CD14-positive monocyte (primary cell): ENCODE data around the gene ABHD12. TPM values are rescaled to one million over a fixed set of nuclear protein-coding genes. Genes with fewer than 3 reads are reported as not detected.

ENCODE experiments used
- DNase-seq, 3 donors: peaks; one replicate each; pipeline ENCODE4 v3.0.0-alpha.2; 2011 to 2022
- H2AFZ ChIP-seq: 2 replicates; pipeline ENCODE4 v1.6.0; 2012; ENCODE audit warnings: mild to moderate bottlenecking, low read depth, low read length, inconsistent platforms; ENCODE audit not compliant: insufficient read depth, poor library complexity, severe bottlenecking
- H3K27ac ChIP-seq, 2 donors: 1 replicate in 1 of 2; 2 replicates in 1 of 2; pipeline ENCODE4 v1.5.1; 2012 to 2013; ENCODE audit warnings: low read length in 2 of 2, control low read depth in 1 of 2, inconsistent platforms in 1 of 2, low read depth in 1 of 2, mild to moderate bottlenecking in 1 of 2
- H3K27me3 ChIP-seq, 2 donors: one replicate each; pipeline versions ENCODE4 v1.6.0 to v1.6.1; 2011 to 2013; ENCODE audit warnings: low read length in 2 of 2; ENCODE audit not compliant: control insufficient read depth in 2 of 2, insufficient read depth in 2 of 2
- H3K36me3 ChIP-seq, 2 donors: replicated peaks in 1 of 2; 1 replicate in 1 of 2; 2 replicates in 1 of 2; pipeline versions ENCODE4 v1.5.1 to v1.6.1; 2012 to 2013; ENCODE audit warnings: low read length in 2 of 2, control low read depth in 1 of 2, inconsistent platforms in 1 of 2, mild to moderate bottlenecking in 1 of 2; ENCODE audit not compliant: insufficient read depth in 2 of 2, control insufficient read depth in 1 of 2
- H3K4me1 ChIP-seq, 2 donors: 1 replicate in 1 of 2; 2 replicates in 1 of 2; pipeline versions ENCODE4 v1.5.1 to v1.6.1; 2012 to 2013; ENCODE audit warnings: low read length in 2 of 2, control low read depth in 1 of 2, inconsistent platforms in 1 of 2, mild to moderate bottlenecking in 1 of 2, moderate library complexity in 1 of 2; ENCODE audit not compliant: insufficient read depth in 2 of 2, control insufficient read depth in 1 of 2
- H3K4me2 ChIP-seq: replicated peaks from 2 replicates; pipeline ENCODE3; 2012; ENCODE audit warnings: low read length, moderate library complexity, mild to moderate bottlenecking; ENCODE audit not compliant: poor library complexity, severe bottlenecking; ENCODE audit errors: extremely low read depth
- H3K4me3 ChIP-seq, 3 experiments: fragments of 200-600 bp in 1 of 3; sonication (generic) in 1 of 3; replicated peaks in 1 of 3; 1 replicate in 2 of 3; 2 replicates in 1 of 3; pipeline ENCODE4 v1.5.1; 2011 to 2013; ENCODE audit warnings: low read length in 3 of 3, mild to moderate bottlenecking in 3 of 3, control low read depth in 2 of 3, low read depth in 2 of 3, inconsistent platforms in 1 of 3, moderate library complexity in 1 of 3
- H3K79me2 ChIP-seq: 2 replicates; pipeline ENCODE4 v1.6.0; 2012; ENCODE audit warnings: mild to moderate bottlenecking, control low read depth, inconsistent platforms, low read length, moderate library complexity; ENCODE audit not compliant: insufficient read depth
- H3K9ac ChIP-seq: 2 replicates; pipeline ENCODE4 v1.6.0; 2017; ENCODE audit warnings: low read length, mild to moderate bottlenecking; ENCODE audit not compliant: insufficient read depth, poor library complexity, severe bottlenecking
- H3K9me3 ChIP-seq, 2 donors: replicated peaks in 1 of 2; 1 replicate in 1 of 2; 2 replicates in 1 of 2; pipeline versions ENCODE4 v1.5.1 to v1.6.1; 2012 to 2013; ENCODE audit warnings: low read length in 2 of 2, control low read depth in 1 of 2; ENCODE audit not compliant: control insufficient read depth in 1 of 2, insufficient read depth in 1 of 2
- H4K20me1 ChIP-seq: 2 replicates; pipeline ENCODE4 v1.6.0; 2012; ENCODE audit warnings: mild to moderate bottlenecking, low read length, control low read depth, moderate library complexity; ENCODE audit not compliant: insufficient read depth
- H3K27ac Mint-ChIP-seq, 7 donors: one replicate each; pipeline ENCODE4 v1.8.0; 2020; ENCODE audit warnings: mild to moderate bottlenecking in 7 of 7, mixed read lengths in 7 of 7, moderate library complexity in 6 of 7, inconsistent platforms in 2 of 7
- H3K27me3 Mint-ChIP-seq, 3 donors: one replicate each; pipeline ENCODE4 v1.8.0; 2021 to 2022; ENCODE audit warnings: low read depth in 3 of 3, mild to moderate bottlenecking in 3 of 3, mixed read lengths in 3 of 3, moderate library complexity in 3 of 3, inconsistent platforms in 1 of 3
- H3K36me3 Mint-ChIP-seq, 2 donors: one replicate each; pipeline ENCODE4 v1.8.0; 2020; ENCODE audit warnings: mixed read lengths in 2 of 2, inconsistent platforms in 1 of 2, mild to moderate bottlenecking in 1 of 2
- H3K4me1 Mint-ChIP-seq: one replicate; pipeline ENCODE4 v1.8.0; 2020; ENCODE audit warnings: mild to moderate bottlenecking, mixed read lengths
- H3K4me3 Mint-ChIP-seq, 2 donors: one replicate each; pipeline ENCODE4 v1.8.0; 2020; ENCODE audit warnings: mild to moderate bottlenecking in 2 of 2, mixed read lengths in 2 of 2, moderate library complexity in 1 of 2
- H3K9me3 Mint-ChIP-seq, 7 donors: one replicate each; pipeline ENCODE4 v1.8.0; 2020 to 2022; ENCODE audit warnings: mixed read lengths in 7 of 7, mild to moderate bottlenecking in 6 of 7, moderate library complexity in 6 of 7, inconsistent platforms in 2 of 7
- CTCF ChIP-seq: fragments of 200-600 bp; IDR thresholded peaks from one replicate; pipeline ENCODE4 v1.8.0; 2022; ENCODE audit warnings: antibody characterized with exemption, mild to moderate bottlenecking
- WGBS: methylation state at CpG from one replicate; pipeline ENCODE4 v1.1.5; 2013; ENCODE audit warnings: missing lambda C conversion rate; ENCODE audit not compliant: insufficient coverage; 5-methylcytosine and 5-hydroxymethylcytosine counted together
- intact Hi-C, 2 donors: fragments of 100-400 bp; cut with micrococcal nuclease; formaldehyde crosslinking; loops; one replicate each; pipeline versions ENCODE4 v1.15.0 to v1.15.1; 2023
- polyA plus RNA-seq, 3 donors: library from polyadenylated mRNA; depleted of rRNA in 1 of 3; unstranded in 2 of 3; stranded (reverse) in 1 of 3; fragments of 300-500 nt in 2 of 3; fragments of >200 nt in 1 of 3; fragmentation: Illumina TruSeq in 2 of 3; gene quantifications; 1 replicate in 2 of 3; 2 replicates in 1 of 3; pipeline ENCODE4 v1.2.3, GENCODE V29; 2012 to 2021

Gene ABHD12
- polyA plus RNA-seq, 3 donors: 20.3 to 34.5 (median 32.1) TPM

GRCh38 chr20:25320035-25320800 is 70.4 kb downstream of the ABHD12 start:
- no peak overlapping the region for H2AFZ ChIP-seq
- peaks cover 0 to 27% of the 10 kb centered on the region in 2 donors for H3K36me3 ChIP-seq
- no peaks in the 10 kb centered on the region for H3K9me3 Mint-ChIP-seq
- no peak overlapping the region for H3K4me3 ChIP-seq
- WGBS: 77% methylated on average over 7 of the region's 13 CpGs
- peaks cover 58% of the 10 kb centered on the region for H3K4me1 Mint-ChIP-seq
- no peak overlapping the region for H3K9ac ChIP-seq
- H3K4me3 Mint-ChIP-seq: peak overlapping the region in 1 of 2 donors; percentile 16
- H3K4me2 ChIP-seq: no peak overlapping the region
- H3K27ac ChIP-seq: peak overlapping the region; percentile 93
- H3K27ac Mint-ChIP-seq: peak overlapping the region in 4 of 7 donors; percentile 70 to 89 (median 86)
- intact Hi-C loops: loop anchor here in 1 of 2 donors (5.0 kb wide), 1 partner anchor 67 kb away; no protein-coding TSS in a partner anchor
- no peak for DNase-seq
- H3K27me3 Mint-ChIP-seq: peaks cover 0 to 1% (median 0%) of the 10 kb centered on the region in 3 donors
- no peaks in the 10 kb centered on the region for H3K9me3 ChIP-seq
- TF ChIP-seq CTCF: no peak
- peaks cover 32% of the 10 kb centered on the region for H3K79me2 ChIP-seq
- peaks cover 50 to 62% of the 10 kb centered on the region in 2 donors for H3K4me1 ChIP-seq
- no peaks in the 10 kb centered on the region for H3K27me3 ChIP-seq
- H3K36me3 Mint-ChIP-seq: peaks cover 22 to 54% of the 10 kb centered on the region in 2 donors
- H4K20me1 ChIP-seq: no peaks in the 10 kb centered on the region

- H3K4me1 Mint-ChIP-seq: peaks cover 50% of the 10 kb centered on the region
- Histone ChIP-seq H3K4me1 (peaks cover 43 to 54% of the 10 kb centered on the region in 2 donors), H3K9me3 (no peaks in the 10 kb centered on the region), H2AFZ (no peak overlapping the region), H3K36me3 (peaks cover 0 to 32% of the 10 kb centered on the region in 2 donors), H3K27me3 (no peaks in the 10 kb centered on the region), H4K20me1 (no peaks in the 10 kb centered on the region), H3K79me2 (peaks cover 32% of the 10 kb centered on the region), H3K4me2 (peak overlapping the region; percentile 40), H3K27ac (peak overlapping the region; percentile 93), H3K9ac (peak overlapping the region; percentile 73), H3K4me3 (peak overlapping the region in 1 of 3 experiments; percentile 22)
- no peak for TF ChIP-seq CTCF
- peak overlapping the region; percentile 80 to 91 (median 88) for H3K27ac Mint-ChIP-seq
- WGBS: 95% methylated on average over 9 of the region's 11 CpGs
- H3K9me3 Mint-ChIP-seq: no peaks in the 10 kb centered on the region
- DNase-seq: no peak
- peaks cover 23 to 61% of the 10 kb centered on the region in 2 donors for H3K36me3 Mint-ChIP-seq
- H3K27me3 Mint-ChIP-seq: peaks cover 0 to 1% (median 0%) of the 10 kb centered on the region in 3 donors
- intact Hi-C loops: loop anchor here (5.0 to 10.0 kb wide), 2 partner anchors 68 to 325 kb away; partner anchors contain the start of gene APMAP (in 1 of the 2)
- H3K4me3 Mint-ChIP-seq: peak overlapping the region; percentile 16 to 51
Measured at GRCh38 chr20:25319241-25320034, 71.2 kb downstream of the ABHD12 start.
